HL-60 (cell line): Measurements from ENCODE around the gene VTA1.

Source experiments
- CTCF ChIP-seq: IDR thresholded peaks from one replicate; pipeline ENCODE4 v1.5.1; 2011; ENCODE audit warnings: low read length, control low read depth, inconsistent platforms; ENCODE audit not compliant: insufficient read depth
- GABPA ChIP-seq: IDR thresholded peaks from 2 replicates; pipeline ENCODE4 v1.6.1; 2012; ENCODE audit warnings: low read depth
- POLR2AphosphoS5 ChIP-seq: IDR thresholded peaks from 2 replicates; pipeline ENCODE4 v1.6.1; 2012; ENCODE audit warnings: low read depth
- TF ChIP-seq, protein P1 (sequence below): IDR thresholded peaks from 2 replicates; pipeline ENCODE4 v1.6.1; 2012; ENCODE audit warnings: low read depth; ENCODE audit not compliant: insufficient replicate concordance

- TF ChIP-seq, protein P1, sequence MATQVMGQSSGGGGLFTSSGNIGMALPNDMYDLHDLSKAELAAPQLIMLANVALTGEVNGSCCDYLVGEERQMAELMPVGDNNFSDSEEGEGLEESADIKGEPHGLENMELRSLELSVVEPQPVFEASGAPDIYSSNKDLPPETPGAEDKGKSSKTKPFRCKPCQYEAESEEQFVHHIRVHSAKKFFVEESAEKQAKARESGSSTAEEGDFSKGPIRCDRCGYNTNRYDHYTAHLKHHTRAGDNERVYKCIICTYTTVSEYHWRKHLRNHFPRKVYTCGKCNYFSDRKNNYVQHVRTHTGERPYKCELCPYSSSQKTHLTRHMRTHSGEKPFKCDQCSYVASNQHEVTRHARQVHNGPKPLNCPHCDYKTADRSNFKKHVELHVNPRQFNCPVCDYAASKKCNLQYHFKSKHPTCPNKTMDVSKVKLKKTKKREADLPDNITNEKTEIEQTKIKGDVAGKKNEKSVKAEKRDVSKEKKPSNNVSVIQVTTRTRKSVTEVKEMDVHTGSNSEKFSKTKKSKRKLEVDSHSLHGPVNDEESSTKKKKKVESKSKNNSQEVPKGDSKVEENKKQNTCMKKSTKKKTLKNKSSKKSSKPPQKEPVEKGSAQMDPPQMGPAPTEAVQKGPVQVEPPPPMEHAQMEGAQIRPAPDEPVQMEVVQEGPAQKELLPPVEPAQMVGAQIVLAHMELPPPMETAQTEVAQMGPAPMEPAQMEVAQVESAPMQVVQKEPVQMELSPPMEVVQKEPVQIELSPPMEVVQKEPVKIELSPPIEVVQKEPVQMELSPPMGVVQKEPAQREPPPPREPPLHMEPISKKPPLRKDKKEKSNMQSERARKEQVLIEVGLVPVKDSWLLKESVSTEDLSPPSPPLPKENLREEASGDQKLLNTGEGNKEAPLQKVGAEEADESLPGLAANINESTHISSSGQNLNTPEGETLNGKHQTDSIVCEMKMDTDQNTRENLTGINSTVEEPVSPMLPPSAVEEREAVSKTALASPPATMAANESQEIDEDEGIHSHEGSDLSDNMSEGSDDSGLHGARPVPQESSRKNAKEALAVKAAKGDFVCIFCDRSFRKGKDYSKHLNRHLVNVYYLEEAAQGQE: no peak
- TF ChIP-seq CTCF (no peak), POLR2AphosphoS5 (no peak), GABPA (no peak)
Measured at GRCh38 chr6:142184307-142184706, 37.2 kb downstream of the VTA1 start.
